ENCODE results near the gene CCL14.

DNA sequence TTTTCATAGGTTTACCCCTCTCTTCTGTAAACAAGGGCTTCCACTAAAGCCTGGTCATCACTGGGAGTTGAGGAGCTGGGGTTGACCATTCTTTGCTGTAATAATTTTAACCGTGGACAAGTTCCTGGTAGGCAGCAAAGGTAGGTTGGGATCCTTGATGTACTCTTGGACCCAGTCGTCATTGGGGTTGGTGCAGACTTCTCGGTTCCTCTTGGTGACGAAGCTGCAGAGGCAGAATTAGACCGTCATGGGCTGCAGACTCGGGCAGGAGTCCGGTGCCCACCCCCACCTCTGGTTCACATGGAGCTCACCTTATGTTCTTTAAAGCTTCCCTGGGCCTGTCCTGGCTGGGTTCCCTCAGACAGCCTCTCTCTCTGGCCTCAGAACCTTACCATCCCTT lies 9.0 kb downstream of the CCL14 start:
- no peak for TF ChIP-seq POLR2A (IDR thresholded peaks at IDR 0.05)
- TF ChIP-seq EP300 (IDR thresholded peaks at IDR 0.05) = no peak
- TF ChIP-seq, protein P1, sequence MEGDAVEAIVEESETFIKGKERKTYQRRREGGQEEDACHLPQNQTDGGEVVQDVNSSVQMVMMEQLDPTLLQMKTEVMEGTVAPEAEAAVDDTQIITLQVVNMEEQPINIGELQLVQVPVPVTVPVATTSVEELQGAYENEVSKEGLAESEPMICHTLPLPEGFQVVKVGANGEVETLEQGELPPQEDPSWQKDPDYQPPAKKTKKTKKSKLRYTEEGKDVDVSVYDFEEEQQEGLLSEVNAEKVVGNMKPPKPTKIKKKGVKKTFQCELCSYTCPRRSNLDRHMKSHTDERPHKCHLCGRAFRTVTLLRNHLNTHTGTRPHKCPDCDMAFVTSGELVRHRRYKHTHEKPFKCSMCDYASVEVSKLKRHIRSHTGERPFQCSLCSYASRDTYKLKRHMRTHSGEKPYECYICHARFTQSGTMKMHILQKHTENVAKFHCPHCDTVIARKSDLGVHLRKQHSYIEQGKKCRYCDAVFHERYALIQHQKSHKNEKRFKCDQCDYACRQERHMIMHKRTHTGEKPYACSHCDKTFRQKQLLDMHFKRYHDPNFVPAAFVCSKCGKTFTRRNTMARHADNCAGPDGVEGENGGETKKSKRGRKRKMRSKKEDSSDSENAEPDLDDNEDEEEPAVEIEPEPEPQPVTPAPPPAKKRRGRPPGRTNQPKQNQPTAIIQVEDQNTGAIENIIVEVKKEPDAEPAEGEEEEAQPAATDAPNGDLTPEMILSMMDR (IDR thresholded peaks at IDR 0.05) = no peak
- no peak for TF ChIP-seq POLR2AphosphoS5 (IDR thresholded peaks at IDR 0.05)

Data from upper lobe of left lung (tissue), 4 donors.